ENCODE results near the gene SLC26A11. TPM values are rescaled to one million over a fixed set of nuclear protein-coding genes. Genes with fewer than 3 reads are reported as not detected.
"Not testable (repeated sequence)": the region's sequence is repeated elsewhere in the genome, so short reads cannot be mapped to it uniquely, and the experiment has no call there.

SLC26A11 gene
- total and polyA plus RNA-seq, 2 donors (not counting 1 experiment from before 2014, with no cell fraction given): 5.8 to 19.3 TPM

DNA sequence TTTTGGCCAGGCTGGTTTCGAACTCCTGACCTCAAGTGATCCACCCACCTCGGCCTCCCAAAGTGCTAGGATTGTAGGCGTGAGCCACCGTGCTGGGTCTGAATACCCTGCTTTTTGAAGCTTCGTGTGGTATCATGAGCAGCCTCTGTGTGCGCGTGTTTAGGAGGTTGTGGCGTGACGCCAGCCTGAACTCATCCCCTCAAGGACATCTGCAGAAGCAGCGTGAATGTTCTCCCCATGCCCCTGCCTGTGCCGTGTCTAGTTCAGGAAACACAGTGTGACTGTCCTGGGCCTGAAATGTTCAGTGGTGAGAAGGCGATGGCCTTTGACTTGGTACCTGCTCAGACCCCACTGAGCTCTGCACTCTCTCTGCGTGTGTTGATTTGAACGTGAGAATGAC, 76.0 kb downstream of the SLC26A11 start:
- Histone ChIP-seq H3K4me1 (ENCODE audit: control insufficient read depth, extremely low read depth, insufficient read depth, low read length) (no peaks in the 10 kb centered on the region), H3K27ac (ENCODE audit: insufficient read depth, low read length) (no peak overlapping the region), H3K36me3 (ENCODE audit: control insufficient read depth, insufficient read depth, low read length) (peaks cover 36% of the 10 kb centered on the region), H3K4me3 (replicated peaks in 1 of 4; ENCODE audit: control extremely low read depth in 1 of 4, insufficient read depth in 1 of 4, low read depth in 3 of 4, low read length in 4 of 4) (no peak overlapping the region), H3K9ac (ENCODE audit: insufficient read depth, low read length) (no peak overlapping the region), H3K27me3 (ENCODE audit: control insufficient read depth, insufficient read depth, low read length) (no peaks in the 10 kb centered on the region), H3K4me2 (ENCODE audit: extremely low read depth, insufficient read depth, low read length) (no peak overlapping the region), H3K79me2 (ENCODE audit: control insufficient read depth, insufficient read depth, low read length) (no peaks in the 10 kb centered on the region), H2AFZ (ENCODE audit: low read length) (no peak overlapping the region), H3K9me3 (ENCODE audit: control insufficient read depth, insufficient read depth, low read depth, low read length) (no peaks in the 10 kb centered on the region), H4K20me1 (ENCODE audit: control insufficient read depth, extremely low read depth, insufficient read depth, low read length) (no peaks in the 10 kb centered on the region)
- TF ChIP-seq EZH2 (IDR thresholded peaks at IDR 0.05; ENCODE audit: low read length, missing control alignments): no peak
- TF ChIP-seq CTCF (conservative IDR thresholded peaks at IDR 0.05 in 1 of 2, IDR thresholded peaks at IDR 0.05 in 1 of 2; ENCODE audit: low read depth in 1 of 2, low read length in 2 of 2): no peak
- no peak for DNase-seq (ENCODE audit: low read depth in 2 of 2)

DNA sequence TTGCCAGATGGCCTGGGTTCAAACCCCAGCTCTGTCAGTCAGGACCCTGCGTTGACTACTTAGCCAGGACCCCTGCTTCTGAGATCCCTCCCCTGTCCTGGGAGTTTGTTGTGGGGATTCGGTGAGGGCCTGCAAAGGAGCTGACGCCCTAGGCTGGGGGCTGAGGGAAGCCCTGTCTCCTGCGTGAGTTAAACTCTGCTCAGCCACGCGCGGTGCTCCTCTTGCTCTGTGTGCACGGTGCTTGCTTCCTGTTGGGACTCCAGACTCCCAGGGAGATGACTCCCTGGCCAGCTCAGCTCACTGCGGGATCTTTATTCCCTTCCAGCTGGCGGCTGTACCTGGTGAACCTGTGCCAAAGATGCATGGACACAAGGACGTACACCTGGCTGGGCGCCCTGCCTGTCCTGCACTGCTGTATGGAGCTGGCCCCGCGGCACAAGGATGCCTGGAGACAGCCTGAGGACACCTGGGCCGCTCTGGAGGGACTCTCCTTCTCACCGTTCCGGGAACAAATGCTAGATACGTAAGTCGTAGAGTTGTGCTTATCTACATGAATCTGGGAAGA, 77.9 kb downstream of the SLC26A11 start:
- TF ChIP-seq EZH2 (IDR thresholded peaks at IDR 0.05; ENCODE audit: low read length, missing control alignments) (no peak), CTCF (conservative IDR thresholded peaks at IDR 0.05 in 1 of 2, IDR thresholded peaks at IDR 0.05 in 1 of 2; ENCODE audit: low read depth in 1 of 2, low read length in 2 of 2) (no peak)
- H3K4me1 ChIP-seq (ENCODE audit: control insufficient read depth, extremely low read depth, insufficient read depth, low read length): no peaks in the 10 kb centered on the region
- no peak overlapping the region for H3K4me3 ChIP-seq (replicated peaks in 1 of 4; ENCODE audit: control extremely low read depth in 1 of 4, insufficient read depth in 1 of 4, low read depth in 3 of 4, low read length in 4 of 4)
- H2AFZ ChIP-seq (ENCODE audit: low read length): no peak overlapping the region
- H3K9ac ChIP-seq (ENCODE audit: insufficient read depth, low read length): no peak overlapping the region
- no peaks in the 10 kb centered on the region for H3K27me3 ChIP-seq (ENCODE audit: control insufficient read depth, insufficient read depth, low read length)
- no peaks in the 10 kb centered on the region for H3K79me2 ChIP-seq (ENCODE audit: control insufficient read depth, insufficient read depth, low read length)
- peaks cover 28% of the 10 kb centered on the region for H3K36me3 ChIP-seq (ENCODE audit: control insufficient read depth, insufficient read depth, low read length)
- no peak for DNase-seq (ENCODE audit: low read depth in 2 of 2)
- H3K4me2 ChIP-seq (ENCODE audit: extremely low read depth, insufficient read depth, low read length): no peak overlapping the region
- H3K27ac ChIP-seq (ENCODE audit: insufficient read depth, low read length): no peak overlapping the region
- H3K9me3 ChIP-seq (ENCODE audit: control insufficient read depth, insufficient read depth, low read depth, low read length): no peaks in the 10 kb centered on the region
- H4K20me1 ChIP-seq (ENCODE audit: control insufficient read depth, extremely low read depth, insufficient read depth, low read length): no peaks in the 10 kb centered on the region

DNA sequence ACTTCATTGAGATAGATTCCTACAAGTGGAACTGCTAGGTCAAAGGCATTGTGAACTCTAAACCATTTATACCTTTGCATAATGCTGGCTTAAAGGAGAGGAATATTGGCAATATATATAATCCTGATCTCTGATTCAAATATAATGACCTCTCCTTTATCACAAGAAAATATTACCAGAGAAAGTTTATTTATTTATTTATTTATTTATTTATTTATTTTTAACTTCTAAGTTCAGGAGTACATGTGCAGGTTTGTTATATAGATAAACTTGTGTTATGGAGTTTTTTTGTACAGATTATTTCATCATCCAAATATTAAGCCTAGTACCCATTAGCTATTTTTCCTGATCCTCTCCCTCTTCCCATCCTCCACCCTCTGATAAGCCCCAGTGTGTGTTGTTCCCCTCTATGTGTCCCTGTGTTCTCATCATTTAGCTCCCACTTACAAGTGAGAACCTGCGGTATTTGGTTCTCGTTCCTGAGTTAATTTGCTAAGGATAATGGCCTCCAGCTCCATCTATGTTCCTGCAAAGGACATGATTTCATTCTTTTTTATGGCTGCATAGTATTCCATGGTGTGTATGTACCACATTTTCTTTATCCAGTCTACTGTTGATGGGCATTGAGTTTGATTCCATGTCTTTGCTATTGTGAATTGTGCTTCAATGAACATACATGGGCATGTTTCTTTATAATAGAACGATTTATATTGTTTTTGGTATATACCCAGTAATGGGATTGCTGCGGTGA, 79.3 kb downstream of the SLC26A11 start:
- not testable (repeated sequence) for H4K20me1 ChIP-seq (ENCODE audit: control insufficient read depth, extremely low read depth, insufficient read depth, low read length); H2AFZ ChIP-seq (ENCODE audit: low read length); H3K4me1 ChIP-seq (ENCODE audit: control insufficient read depth, extremely low read depth, insufficient read depth, low read length); H3K27ac ChIP-seq (ENCODE audit: insufficient read depth, low read length); H3K79me2 ChIP-seq (ENCODE audit: control insufficient read depth, insufficient read depth, low read length); DNase-seq (ENCODE audit: low read depth in 2 of 2); H3K9ac ChIP-seq (ENCODE audit: insufficient read depth, low read length); H3K4me2 ChIP-seq (ENCODE audit: extremely low read depth, insufficient read depth, low read length); H3K9me3 ChIP-seq (ENCODE audit: control insufficient read depth, insufficient read depth, low read depth, low read length); H3K27me3 ChIP-seq (ENCODE audit: control insufficient read depth, insufficient read depth, low read length); H3K4me3 ChIP-seq (replicated peaks in 1 of 4; ENCODE audit: control extremely low read depth in 1 of 4, insufficient read depth in 1 of 4, low read depth in 3 of 4, low read length in 4 of 4)
- peaks cover 23% of the 10 kb centered on the region for H3K36me3 ChIP-seq (ENCODE audit: control insufficient read depth, insufficient read depth, low read length)

DNA sequence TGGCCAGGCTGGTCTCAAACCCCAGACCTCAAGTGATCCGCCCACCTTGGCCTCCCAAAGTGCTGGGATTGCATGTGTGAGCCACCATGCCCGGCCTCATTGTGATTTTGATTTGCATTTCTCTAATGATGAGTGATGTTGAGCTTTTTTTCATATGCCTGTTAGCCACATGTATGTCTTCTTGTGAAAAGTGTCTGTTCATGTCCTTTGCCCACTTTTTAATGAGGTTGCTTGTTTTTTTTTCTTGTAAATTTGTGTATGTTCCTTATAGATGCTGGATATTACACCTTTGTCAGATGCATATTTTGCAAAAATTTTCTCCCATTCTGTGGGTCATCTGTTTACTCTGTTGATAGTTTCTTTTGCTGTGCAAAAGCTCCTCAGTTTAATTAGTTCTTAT, 80.5 kb downstream of the SLC26A11 start:
- H3K9me3 ChIP-seq (ENCODE audit: control insufficient read depth, insufficient read depth, low read depth, low read length); DNase-seq (ENCODE audit: low read depth in 2 of 2); H3K27me3 ChIP-seq (ENCODE audit: control insufficient read depth, insufficient read depth, low read length): not testable (repeated sequence)

More for the DNA sequence above, 80.5 kb downstream of the SLC26A11 start:
- H2AFZ ChIP-seq (ENCODE audit: low read length); H3K27ac ChIP-seq (ENCODE audit: insufficient read depth, low read length); H3K4me2 ChIP-seq (ENCODE audit: extremely low read depth, insufficient read depth, low read length); H3K79me2 ChIP-seq (ENCODE audit: control insufficient read depth, insufficient read depth, low read length); H4K20me1 ChIP-seq (ENCODE audit: control insufficient read depth, extremely low read depth, insufficient read depth, low read length); H3K4me1 ChIP-seq (ENCODE audit: control insufficient read depth, extremely low read depth, insufficient read depth, low read length); H3K4me3 ChIP-seq (replicated peaks in 1 of 4; ENCODE audit: control extremely low read depth in 1 of 4, insufficient read depth in 1 of 4, low read depth in 3 of 4, low read length in 4 of 4); H3K9ac ChIP-seq (ENCODE audit: insufficient read depth, low read length): not testable (repeated sequence)
- H3K36me3 ChIP-seq (ENCODE audit: control insufficient read depth, insufficient read depth, low read length): peaks cover 15% of the 10 kb centered on the region
